ENCODE measurements around the gene SOD1.

DNA sequence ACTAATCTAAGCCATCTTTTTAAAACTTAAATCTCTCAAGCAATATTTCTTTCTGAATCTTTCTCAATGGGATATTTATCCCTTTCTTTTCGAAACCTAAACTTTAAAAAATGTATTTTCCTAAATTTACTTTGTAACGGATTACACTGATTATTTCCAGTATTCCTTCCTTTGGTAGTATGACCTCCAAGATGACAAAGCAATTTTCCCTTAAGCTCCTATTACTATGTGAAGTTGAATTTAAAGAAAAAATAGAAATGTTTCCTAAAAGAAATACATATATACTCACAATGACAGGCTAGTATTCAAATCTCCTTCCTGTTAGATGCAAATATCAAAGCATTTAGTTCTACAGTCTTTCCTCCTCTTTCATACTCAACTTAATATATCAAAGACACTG is 56.6 kb downstream of the SOD1 start:
- TF ChIP-seq CTCF (conservative IDR thresholded peaks at IDR 0.05 in 1 of 2, IDR thresholded peaks at IDR 0.05 in 1 of 2; ENCODE audit: low read depth in 1 of 2, low read length in 2 of 2) (no peak), EZH2 (IDR thresholded peaks at IDR 0.05; ENCODE audit: low read length, missing control alignments) (no peak)
